H1 (cell line): ENCODE data around the gene WDR75. TPM values are rescaled to one million over a fixed set of nuclear protein-coding genes. Genes with fewer than 3 reads are reported as not detected.

Experiments
- CTCF ChIA-PET: fragments of 300-600 bp; sonication (Branson Sonifier 250); formaldehyde crosslinking; loops from one replicate; lab custom pipeline; 2021; ENCODE audit not compliant: partially characterized antibody; lab: Charles Lee
- POLR2A ChIA-PET: fragments of 300-600 bp; sonication (Branson Sonifier 250); formaldehyde crosslinking; loops from one replicate; lab custom pipeline; 2021; ENCODE audit warnings: inconsistent platforms; ENCODE audit not compliant: partially characterized antibody; lab: Charles Lee
- DNase-seq, 2 experiments: peaks; one replicate each; pipeline versions ENCODE4 v3.0.0 to v3.0.0-alpha.2; 2010 to 2022; ENCODE audit warnings: low spot score in 2 of 2, low read depth in 1 of 2, mixed read lengths in 1 of 2
- FAIRE-seq: peaks from 2 replicates; lab custom pipeline; 2011; peaks lifted over from hg19 to GRCh38; lab: Jason Lieb, UNC
- H2AFZ ChIP-seq: 2 replicates; pipeline ENCODE4 v1.8.1; 2012; ENCODE audit warnings: low read length, inconsistent platforms
- H2AK5ac ChIP-seq: 2 replicates; pipeline ENCODE4 v1.6.1; 2013; ENCODE audit warnings: low read depth, low read length
- H2BK120ac ChIP-seq: replicated peaks from 2 replicates; pipeline ENCODE3; 2013; ENCODE audit warnings: low read depth, low read length, inconsistent platforms
- H2BK12ac ChIP-seq: 2 replicates; pipeline ENCODE4 v1.6.1; 2013; ENCODE audit warnings: low read depth, low read length
- H2BK15ac ChIP-seq: 2 replicates; pipeline ENCODE4 v1.6.1; 2013; ENCODE audit warnings: low read length
- H2BK20ac ChIP-seq: 2 replicates; pipeline ENCODE4 v1.6.1; 2013; ENCODE audit warnings: low read length
- H2BK5ac ChIP-seq: 2 replicates; pipeline ENCODE4 v1.6.1; 2013; ENCODE audit warnings: low read depth, low read length
- H3K14ac ChIP-seq: 2 replicates; pipeline ENCODE4 v1.6.1; 2013; ENCODE audit warnings: inconsistent platforms; ENCODE audit not compliant: insufficient read length
- H3K18ac ChIP-seq: 2 replicates; pipeline ENCODE4 v1.6.1; 2013; ENCODE audit warnings: low read length; ENCODE audit errors: extremely low read depth
- H3K23ac ChIP-seq: 2 replicates; pipeline ENCODE4 v1.6.1; 2013; ENCODE audit warnings: inconsistent platforms; ENCODE audit not compliant: insufficient read length
- H3K23me2 ChIP-seq: 2 replicates; pipeline ENCODE4 v1.6.1; 2013; ENCODE audit warnings: low read depth, low read length
- H3K27ac ChIP-seq: 2 replicates; pipeline ENCODE4 v1.6.1; 2011; ENCODE audit warnings: low read depth, low read length, inconsistent platforms
- H3K27me3 ChIP-seq, 4 experiments: replicated peaks in 1 of 4; 1 replicate in 1 of 4; 2 replicates in 3 of 4; pipeline versions ENCODE4 v1.6.1 to v1.8.1; 2011 to 2013; ENCODE audit warnings: low read length in 3 of 4, mild to moderate bottlenecking in 3 of 4, inconsistent platforms in 2 of 4, mixed read lengths in 2 of 4, moderate library complexity in 1 of 4; ENCODE audit not compliant: control insufficient read depth in 3 of 4, insufficient read depth in 3 of 4; ENCODE audit errors: extremely low read depth in 1 of 4
- H3K36me3 ChIP-seq, 4 experiments: 2 replicates each; pipeline versions ENCODE4 v1.6.1 to v1.8.1; 2011 to 2013; ENCODE audit warnings: mild to moderate bottlenecking in 4 of 4, low read length in 3 of 4, moderate library complexity in 2 of 4, control low read depth in 1 of 4, inconsistent platforms in 1 of 4; ENCODE audit not compliant: insufficient read depth in 4 of 4, control insufficient read depth in 2 of 4
- H3K4ac ChIP-seq: replicated peaks from 2 replicates; pipeline ENCODE3; 2013; ENCODE audit warnings: low read length, low read depth, mixed read lengths, inconsistent platforms; ENCODE audit not compliant: insufficient read length
- H3K4me1 ChIP-seq, 4 experiments: replicated peaks in 1 of 4; 1 replicate in 1 of 4; 2 replicates in 3 of 4; pipeline versions ENCODE4 v1.6.1 to v1.8.1; 2011 to 2013; ENCODE audit warnings: low read length in 3 of 4, inconsistent platforms in 2 of 4, mixed read lengths in 1 of 4; ENCODE audit not compliant: insufficient read depth in 4 of 4, control insufficient read depth in 3 of 4
- H3K4me2 ChIP-seq, 2 experiments: 2 replicates each; pipeline versions ENCODE4 v1.6.1 to v1.8.1; 2011 to 2013; ENCODE audit warnings: low read depth in 2 of 2, low read length in 2 of 2, control low read depth in 1 of 2, inconsistent platforms in 1 of 2, mild to moderate bottlenecking in 1 of 2; ENCODE audit not compliant: insufficient read depth in 1 of 2
- H3K4me3 ChIP-seq, 4 experiments: fragments of 200-600, 300-600 bp in 1 of 4; sonication (generic), shearing (Covaris generic), sonication (Bioruptor Twin) in 1 of 4; 2 replicates each; pipeline versions ENCODE4 v1.5.1 to v1.8.1; 2011 to 2016; ENCODE audit warnings: low read length in 4 of 4, low read depth in 3 of 4, control low read depth in 2 of 4, inconsistent platforms in 2 of 4, mild to moderate bottlenecking in 2 of 4, mixed read lengths in 1 of 4, moderate library complexity in 1 of 4; ENCODE audit not compliant: insufficient read depth in 2 of 4; ENCODE audit errors: extremely low read depth in 1 of 4
- H3K56ac ChIP-seq: replicated peaks from 2 replicates; pipeline ENCODE3; 2013; ENCODE audit warnings: low read depth, mild to moderate bottlenecking, mixed read lengths, low read length, inconsistent platforms; ENCODE audit not compliant: insufficient read length
- H3K79me1 ChIP-seq: 2 replicates; pipeline ENCODE4 v1.6.1; 2013; ENCODE audit warnings: low read depth, low read length, control low read depth
- H3K79me2 ChIP-seq, 2 experiments: 2 replicates each; pipeline versions ENCODE4 v1.6.1 to v1.8.1; 2012 to 2013; ENCODE audit warnings: low read length in 2 of 2, mild to moderate bottlenecking in 2 of 2, inconsistent platforms in 1 of 2; ENCODE audit not compliant: insufficient read depth in 2 of 2, control insufficient read depth in 1 of 2
- H3K9ac ChIP-seq, 4 experiments: replicated peaks in 1 of 4; 1 replicate in 1 of 4; 2 replicates in 3 of 4; pipeline versions ENCODE4 v1.6.1 to v1.8.1; 2011 to 2013; ENCODE audit warnings: low read depth in 3 of 4, low read length in 3 of 4, control low read depth in 2 of 4, mild to moderate bottlenecking in 2 of 4, moderate library complexity in 2 of 4, inconsistent platforms in 1 of 4; ENCODE audit errors: extremely low read depth in 1 of 4
- H3K9me3 ChIP-seq, 2 experiments: 2 replicates each; pipeline versions ENCODE4 v1.6.1 to v1.8.1; 2012 to 2013; ENCODE audit warnings: mild to moderate bottlenecking in 2 of 2, moderate library complexity in 2 of 2, control low read depth in 1 of 2, inconsistent platforms in 1 of 2, low read depth in 1 of 2, low read length in 1 of 2, mixed read lengths in 1 of 2; ENCODE audit not compliant: insufficient read depth in 2 of 2
- H4K20me1 ChIP-seq, 2 experiments: replicated peaks in 1 of 2; 2 replicates each; pipeline versions ENCODE3 to v1.8.1; 2011 to 2013; ENCODE audit warnings: inconsistent platforms in 2 of 2, low read length in 2 of 2, mild to moderate bottlenecking in 1 of 2; ENCODE audit not compliant: insufficient read depth in 2 of 2, control insufficient read depth in 1 of 2
- H4K5ac ChIP-seq: 2 replicates; pipeline ENCODE4 v1.6.1; 2013; ENCODE audit warnings: low read length, low read depth, mixed read lengths, inconsistent platforms; ENCODE audit not compliant: insufficient read length
- H4K8ac ChIP-seq: 2 replicates; pipeline ENCODE4 v1.8.0; 2013; ENCODE audit warnings: mild to moderate bottlenecking, moderate library complexity, low read length, inconsistent platforms; ENCODE audit not compliant: insufficient read depth; ENCODE audit errors: extremely low read depth
- H4K91ac ChIP-seq: replicated peaks from 2 replicates; pipeline ENCODE3; 2013; ENCODE audit warnings: low read length, mixed read lengths, inconsistent platforms; ENCODE audit not compliant: insufficient read length
- KDM1A ChIP-seq: fragments of 200-600, 300-600 bp; sonication (generic); IDR thresholded peaks from 2 replicates; pipeline ENCODE4 v1.7.1; 2016; ENCODE audit warnings: mild to moderate bottlenecking, low read length, borderline replicate concordance
- POLR2AphosphoS5 ChIP-seq: IDR thresholded peaks from 2 replicates; pipeline ENCODE4 v1.6.1; 2011; ENCODE audit warnings: low read depth, low read length
- SAP30 ChIP-seq: fragments of 300-600 bp; sonication (generic); IDR thresholded peaks from 2 replicates; pipeline ENCODE4 v1.7.1; 2012; ENCODE audit warnings: low read length, moderate library complexity, mild to moderate bottlenecking, inconsistent platforms; ENCODE audit not compliant: insufficient read depth, insufficient replicate concordance
- SIRT6 ChIP-seq: IDR thresholded peaks from one replicate; pipeline ENCODE4 v1.7.1; 2012; ENCODE audit warnings: low read length, inconsistent platforms
- WGBS, 2 experiments: shearing (Covaris generic) in 1 of 2; methylation state at CpG; one replicate each; pipeline versions ENCODE4 v1.1.6 to v1.1.7; 2013 to 2015; ENCODE audit warnings: low lambda C conversion rate in 2 of 2, mixed read lengths in 2 of 2, inconsistent platforms in 1 of 2, low coverage in 1 of 2, missing lambda C conversion rate in 1 of 2; ENCODE audit not compliant: insufficient replicate concordance in 2 of 2, insufficient coverage in 1 of 2, insufficient read length in 1 of 2; ENCODE audit errors: extremely low coverage in 1 of 2, missing lambda C conversion rate in 1 of 2; 5-methylcytosine and 5-hydroxymethylcytosine counted together
- polyA plus RNA-seq, 7 experiments: library from polyadenylated mRNA; depleted of rRNA in 3 of 7; stranded (reverse) in 5 of 7; unstranded in 2 of 7; fragments of >200 nt in 5 of 7; fragments of 200-250 nt in 2 of 7; gene quantifications; 1 replicate in 5 of 7; 2 replicates in 1 of 7; 4 replicates in 1 of 7; pipeline versions ENCODE4 v1.2.1 to v1.2.3, GENCODE V29; 2011 to 2013; ENCODE audit warnings: missing spikeins in 2 of 7, mixed read lengths in 2 of 7
- total RNA-seq: library from RNA; stranded (reverse); fragmentation: NEBNext Ultra II Directional; extraction: Animal tissue kit (Norgen Biotek cat#: 25700); gene quantifications from 2 replicates; pipeline ENCODE4 v1.2.1, GENCODE V29; 2021

WDR75 gene
- total and polyA plus RNA-seq, 2 of the 8 experiments (the other 6 are each of a cell fraction or from before 2014, with no cell fraction given): 26.9 to 77.1 TPM

DNA sequence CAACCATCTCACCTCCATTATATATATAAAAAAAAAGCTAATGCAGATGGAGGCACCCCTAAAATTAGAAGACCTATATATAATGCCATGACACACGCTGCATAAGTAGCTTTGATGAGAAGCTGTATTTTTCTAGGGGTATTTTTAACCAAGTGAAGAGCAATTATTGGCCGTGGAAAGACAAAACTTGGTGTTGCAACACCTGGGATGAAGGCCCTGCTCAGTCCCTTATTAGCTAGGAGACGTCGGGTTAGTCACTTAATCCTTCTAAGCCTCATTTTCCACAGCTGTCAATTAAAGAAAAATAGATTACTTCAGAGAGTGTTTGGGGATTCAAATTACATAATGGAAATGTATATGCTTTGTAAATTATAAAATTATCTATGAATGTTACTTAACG is 63.0 kb downstream of the WDR75 start:
- H2BK20ac ChIP-seq: no peak overlapping the region
- H3K23ac ChIP-seq: no peak overlapping the region
- H3K9ac ChIP-seq: no peak overlapping the region
- H2AFZ ChIP-seq: no peak overlapping the region
- H3K79me2 ChIP-seq: no peaks in the 10 kb centered on the region
- FAIRE-seq: no peak
- H3K79me1 ChIP-seq: no peaks in the 10 kb centered on the region
- H3K56ac ChIP-seq: no peak overlapping the region
- H4K20me1 ChIP-seq: no peaks in the 10 kb centered on the region
- no peaks in the 10 kb centered on the region for H3K9me3 ChIP-seq
- no peak overlapping the region for H3K4me2 ChIP-seq
- H3K4ac ChIP-seq: no peak overlapping the region
- 88% methylated on average over 5 of the region's 5 CpGs; no CpG with 5 or more reads in 1 of the 2 experiments for WGBS, 2 experiments
- H4K8ac ChIP-seq: no peak overlapping the region
- H2BK120ac ChIP-seq: no peak overlapping the region
- no peaks in the 10 kb centered on the region for H3K27me3 ChIP-seq
- H2BK5ac ChIP-seq: no peak overlapping the region
- H3K14ac ChIP-seq: no peak overlapping the region
- no peak overlapping the region for H3K18ac ChIP-seq
- H3K36me3 ChIP-seq: no peaks in the 10 kb centered on the region
- H3K23me2 ChIP-seq: no peaks in the 10 kb centered on the region
- H2BK15ac ChIP-seq: no peak overlapping the region
- ChIA-PET POLR2A (no interaction called here), CTCF (interaction anchor here (1.0 kb wide), 1 partner anchor 76 kb away, joined by 3 read pairs; no protein-coding TSS in a partner anchor)
- no peak overlapping the region for H2BK12ac ChIP-seq
- no peak for DNase-seq
- H4K5ac ChIP-seq: no peak overlapping the region
- TF ChIP-seq SIRT6 (no peak), KDM1A (no peak), SAP30 (no peak), POLR2AphosphoS5 (no peak)
- no peak overlapping the region for H2AK5ac ChIP-seq
- H4K91ac ChIP-seq: no peak overlapping the region
- no peak overlapping the region for H3K4me3 ChIP-seq
- H3K27ac ChIP-seq: no peak overlapping the region
- no peaks in the 10 kb centered on the region for H3K4me1 ChIP-seq
